ENCODE data around the gene DDX5.
"Not testable (repeated sequence)": the region's sequence is repeated elsewhere in the genome, so short reads cannot be mapped to it uniquely, and the experiment has no call there.

DDX5 gene

GRCh38 chr17:64507413-64507782, 1.3 kb upstream of the DDX5 start:
- peak; percentile 77 for DNase-seq (ENCODE audit: low spot score)

- DNase-seq (ENCODE audit: low spot score) = peak; percentile 97
Observed at GRCh38 chr17:64506576-64507412, 705 bp upstream of the DDX5 start, which contains the start of gene CEP95. CEP95 (plus strand) TSS chr17:64506977; CDS start chr17:64507098, 121 bp downstream.

GRCh38 chr17:64505340-64506200, 519 bp downstream of the DDX5 start:
- DNase-seq (ENCODE audit: low spot score) = peak; percentile 94

GRCh38 chr17:64504769-64505339, 1.2 kb downstream of the DDX5 start:
- no peak for DNase-seq (ENCODE audit: low spot score)

GRCh38 chr17:64503821-64504768, 2.0 kb downstream of the DDX5 start:
- DNase-seq (ENCODE audit: low spot score) = no peak

GRCh38 chr17:64503341-64503740, 2.7 kb downstream of the DDX5 start:
- DNase-seq (ENCODE audit: low spot score) = no peak

- no peak for DNase-seq (ENCODE audit: low spot score)
Observed at GRCh38 chr17:64502809-64503208, 3.3 kb downstream of the DDX5 start.

- DNase-seq (ENCODE audit: low spot score) = no peak
Observed at GRCh38 chr17:64502021-64502420, 4.1 kb downstream of the DDX5 start.

- DNase-seq (ENCODE audit: low spot score) = no peak
Observed at GRCh38 chr17:64500862-64501765, 5.0 kb downstream of the DDX5 start.

GRCh38 chr17:64500487-64500859, 5.6 kb downstream of the DDX5 start:
- no peak for DNase-seq (ENCODE audit: low spot score)

GRCh38 chr17:64499805-64500486, 6.1 kb downstream of the DDX5 start:
- no peak for DNase-seq (ENCODE audit: low spot score)

- DNase-seq (ENCODE audit: low spot score) = no peak
Observed at GRCh38 chr17:64498308-64499203, 7.5 kb downstream of the DDX5 start.

- DNase-seq (ENCODE audit: low spot score) = no peak
Observed at GRCh38 chr17:64497565-64498035, 8.5 kb downstream of the DDX5 start.

- DNase-seq (ENCODE audit: low spot score) = peak; percentile 95
Observed at GRCh38 chr17:64496786-64497564, 9.1 kb downstream of the DDX5 start, which contains the start of gene POLG2. POLG2 (minus strand) TSS chr17:64497054; CDS start chr17:64496968, 86 bp downstream.

- DNase-seq (ENCODE audit: low spot score) = peak; percentile 12
Observed at GRCh38 chr17:64496348-64496785, 9.7 kb downstream of the DDX5 start.

GRCh38 chr17:64495300-64495699, 10.8 kb downstream of the DDX5 start:
- DNase-seq (ENCODE audit: low spot score) = not testable (repeated sequence)

- no peak for DNase-seq (ENCODE audit: low spot score)
Observed at GRCh38 chr17:64494121-64494520, 12.0 kb downstream of the DDX5 start.

All from CD4-positive, alpha-beta T cell treated with Interleukin-2 at 100 ng/mL for 4 hours (primary cell).